IMR-90 (cell line): ENCODE data around the gene RPTOR.

ENCODE experiments used
- BHLHE40 ChIP-seq: fragments of 150-350 bp; IDR thresholded peaks from 2 replicates; pipeline ENCODE4 v1.6.1; 2016; ENCODE audit warnings: mild to moderate bottlenecking, low read depth, low read length
- TF ChIP-seq, protein P1 (sequence below): conservative IDR thresholded peaks from 2 replicates; pipeline ENCODE4 v1.5.1; 2012; ENCODE audit warnings: mild to moderate bottlenecking, low read depth, low read length, improper control_type of control experiment

- TF ChIP-seq, protein P1, sequence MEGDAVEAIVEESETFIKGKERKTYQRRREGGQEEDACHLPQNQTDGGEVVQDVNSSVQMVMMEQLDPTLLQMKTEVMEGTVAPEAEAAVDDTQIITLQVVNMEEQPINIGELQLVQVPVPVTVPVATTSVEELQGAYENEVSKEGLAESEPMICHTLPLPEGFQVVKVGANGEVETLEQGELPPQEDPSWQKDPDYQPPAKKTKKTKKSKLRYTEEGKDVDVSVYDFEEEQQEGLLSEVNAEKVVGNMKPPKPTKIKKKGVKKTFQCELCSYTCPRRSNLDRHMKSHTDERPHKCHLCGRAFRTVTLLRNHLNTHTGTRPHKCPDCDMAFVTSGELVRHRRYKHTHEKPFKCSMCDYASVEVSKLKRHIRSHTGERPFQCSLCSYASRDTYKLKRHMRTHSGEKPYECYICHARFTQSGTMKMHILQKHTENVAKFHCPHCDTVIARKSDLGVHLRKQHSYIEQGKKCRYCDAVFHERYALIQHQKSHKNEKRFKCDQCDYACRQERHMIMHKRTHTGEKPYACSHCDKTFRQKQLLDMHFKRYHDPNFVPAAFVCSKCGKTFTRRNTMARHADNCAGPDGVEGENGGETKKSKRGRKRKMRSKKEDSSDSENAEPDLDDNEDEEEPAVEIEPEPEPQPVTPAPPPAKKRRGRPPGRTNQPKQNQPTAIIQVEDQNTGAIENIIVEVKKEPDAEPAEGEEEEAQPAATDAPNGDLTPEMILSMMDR = no peak
- TF ChIP-seq BHLHE40 = no peak
These were observed 432.5 kb downstream of the RPTOR start for GRCh38 chr17:80977172-80977571.
